HEK293 (cell line): Measurements from ENCODE around the gene ZPLD1.

Experiments used
- CTCF ChIA-PET: fragments of 350-600 bp; formaldehyde crosslinking; extraction: SDS; loops from one replicate; lab custom pipeline; 2021; ENCODE audit warnings: antibody characterized with exemption; lab: Yijun Ruan, JAX
- POLR2A ChIA-PET: fragments of 300-600 bp; formaldehyde crosslinking; extraction: SDS; loops from one replicate; lab custom pipeline; 2020; ENCODE audit warnings: antibody characterized with exemption, inconsistent platforms; lab: Yijun Ruan, JAX
- H3K27ac ChIP-seq: fragments of 200-500 bp; sonication (Bioruptor generic); 2 replicates; pipeline ENCODE4 v1.5.1; 2014; ENCODE audit warnings: low read depth, low read length, control low read depth, inconsistent platforms; ENCODE audit errors: extremely low read depth
- H3K36me3 ChIP-seq, 2 experiments: fragments of 200-500 bp in 1 of 2; sonication (Bioruptor generic) in 1 of 2; 1 replicate in 1 of 2; 2 replicates in 1 of 2; pipeline ENCODE4 v1.5.1; 2014 to 2017; ENCODE audit warnings: inconsistent platforms in 2 of 2, low read length in 2 of 2; ENCODE audit not compliant: control insufficient read depth in 2 of 2, insufficient read depth in 1 of 2
- H3K4me1 ChIP-seq: fragments of 200-500 bp; sonication (Bioruptor generic); 2 replicates; pipeline ENCODE4 v1.5.1; 2014; ENCODE audit warnings: mild to moderate bottlenecking, low read length, inconsistent platforms; ENCODE audit not compliant: control insufficient read depth, insufficient read depth
- H3K4me3 ChIP-seq: 2 replicates; pipeline ENCODE4 v1.5.1; 2011; ENCODE audit warnings: low read depth, mild to moderate bottlenecking, control low read depth, low read length, moderate library complexity
- H3K9me3 ChIP-seq: fragments of 200-500 bp; sonication (Bioruptor generic); 2 replicates; pipeline ENCODE4 v1.5.1; 2014; ENCODE audit warnings: low read depth, low read length, inconsistent platforms; ENCODE audit not compliant: control insufficient read depth, insufficient read depth
- EGR2 ChIP-seq: fragments of 450-650 bp; formaldehyde crosslinking; IDR thresholded peaks from 2 replicates; pipeline ENCODE4 v1.5.1; 2016; ENCODE audit warnings: low read depth, missing biosample characterization, missing genetic modification characterization
- ELK4 ChIP-seq: IDR thresholded peaks from 2 replicates; pipeline ENCODE4 v1.6.1; 2011; ENCODE audit warnings: mild to moderate bottlenecking, low read depth, low read length, borderline replicate concordance
- OVOL3 ChIP-seq: fragments of 450-650 bp; formaldehyde crosslinking; IDR thresholded peaks from 2 replicates; pipeline ENCODE4 v1.5.1; 2016; ENCODE audit warnings: missing biosample characterization, missing genetic modification characterization
- SCRT2 ChIP-seq: fragments of 450-650 bp; formaldehyde crosslinking; IDR thresholded peaks from 2 replicates; pipeline ENCODE4 v1.5.1; 2016; ENCODE audit warnings: missing biosample characterization, missing genetic modification characterization
- SP2 ChIP-seq: fragments of 450-650 bp; formaldehyde crosslinking; IDR thresholded peaks from 2 replicates; pipeline ENCODE4 v1.5.1; 2016; ENCODE audit warnings: missing biosample characterization, missing genetic modification characterization
- YY1 ChIP-seq: fragments of 450-650 bp; formaldehyde crosslinking; IDR thresholded peaks from 2 replicates; pipeline ENCODE4 v1.5.1; 2018; ENCODE audit warnings: missing biosample characterization, missing genetic modification characterization
- ZBTB26 ChIP-seq: fragments of 450-650 bp; formaldehyde crosslinking; optimal IDR thresholded peaks from 2 replicates; pipeline ENCODE3; 2016; ENCODE audit warnings: missing biosample characterization, mild to moderate bottlenecking, missing genetic modification characterization
- ZNF2 ChIP-seq: fragments of 450-650 bp; formaldehyde crosslinking; IDR thresholded peaks from 2 replicates; pipeline ENCODE4 v1.5.1; 2016; ENCODE audit warnings: missing biosample characterization, missing genetic modification characterization
- ZNF280C ChIP-seq: fragments of 450-650 bp; formaldehyde crosslinking; IDR thresholded peaks from 2 replicates; pipeline ENCODE4 v1.5.1; 2016; ENCODE audit warnings: missing biosample characterization, missing genetic modification characterization
- ZNF48 ChIP-seq: fragments of 450-650 bp; formaldehyde crosslinking; IDR thresholded peaks from 2 replicates; pipeline ENCODE4 v1.5.1; 2016; ENCODE audit warnings: missing biosample characterization, missing genetic modification characterization
- ZNF514 ChIP-seq: fragments of 450-650 bp; formaldehyde crosslinking; IDR thresholded peaks from 2 replicates; pipeline ENCODE4 v1.5.1; 2016; ENCODE audit warnings: missing biosample characterization, missing genetic modification characterization
- ZNF518A ChIP-seq: fragments of 450-650 bp; formaldehyde crosslinking; conservative IDR thresholded peaks from 2 replicates; pipeline ENCODE4 v1.5.1; 2016; ENCODE audit warnings: low read depth, missing biosample characterization, missing genetic modification characterization
- ZNF560 ChIP-seq: fragments of 450-650 bp; formaldehyde crosslinking; IDR thresholded peaks from 2 replicates; pipeline ENCODE4 v1.5.1; 2017; ENCODE audit warnings: missing biosample characterization, missing genetic modification characterization, borderline replicate concordance
- ZNF621 ChIP-seq: fragments of 450-650 bp; formaldehyde crosslinking; IDR thresholded peaks from 2 replicates; pipeline ENCODE4 v1.5.1; 2017; ENCODE audit warnings: missing biosample characterization, missing genetic modification characterization
- ZNF623 ChIP-seq: fragments of 450-650 bp; formaldehyde crosslinking; IDR thresholded peaks from 2 replicates; pipeline ENCODE4 v1.5.1; 2016; ENCODE audit warnings: missing biosample characterization, missing genetic modification characterization
- ZNF785 ChIP-seq: fragments of 450-650 bp; formaldehyde crosslinking; IDR thresholded peaks from 2 replicates; pipeline ENCODE4 v1.5.1; 2016; ENCODE audit warnings: missing biosample characterization, missing genetic modification characterization
- ZSCAN16 ChIP-seq: fragments of 450-650 bp; formaldehyde crosslinking; IDR thresholded peaks from 2 replicates; pipeline ENCODE4 v1.5.1; 2016; ENCODE audit warnings: missing biosample characterization, missing genetic modification characterization
- ZSCAN4 ChIP-seq: fragments of 450-650 bp; formaldehyde crosslinking; IDR thresholded peaks from 2 replicates; pipeline ENCODE4 v1.5.1; 2017; ENCODE audit warnings: missing biosample characterization, missing genetic modification characterization
- ZSCAN5A ChIP-seq: fragments of 450-650 bp; formaldehyde crosslinking; IDR thresholded peaks from 2 replicates; pipeline ENCODE4 v1.5.1; 2016; ENCODE audit warnings: missing biosample characterization, missing genetic modification characterization

Gene ZPLD1

GRCh38 chr3:102410616-102411015, 24.2 kb upstream of the ZPLD1 start (continued):
- no peak for TF ChIP-seq ZNF518A (tag by site-specific recombination)
- no peak for TF ChIP-seq ZNF48

- TF ChIP-seq ZNF785 (tag by site-specific recombination): no peak
- TF ChIP-seq ZNF280C (tag by site-specific recombination): no peak
- TF ChIP-seq ZSCAN16 (tag by site-specific recombination): no peak
- TF ChIP-seq ZNF621 (tag by site-specific recombination): no peak
- no peak for TF ChIP-seq EGR2
- ChIA-PET POLR2A (no interaction called here), CTCF (interaction anchor here (1.4 kb wide), 1 partner anchor 187 kb away, joined by 3 read pairs; no protein-coding TSS in a partner anchor)
- H3K4me3 ChIP-seq: no peak overlapping the region
- no peak overlapping the region for H3K27ac ChIP-seq
- H3K9me3 ChIP-seq: no peaks in the 10 kb centered on the region
- no peaks in the 10 kb centered on the region for H3K36me3 ChIP-seq
- no peaks in the 10 kb centered on the region for H3K4me1 ChIP-seq
Observed at GRCh38 chr3:102415553-102415952, 19.3 kb upstream of the ZPLD1 start.

GRCh38 chr3:102419786-102420185, 15.0 kb upstream of the ZPLD1 start:
- Histone ChIP-seq H3K4me1 (no peaks in the 10 kb centered on the region), H3K9me3 (no peaks in the 10 kb centered on the region), H3K36me3 (no peaks in the 10 kb centered on the region), H3K4me3 (no peak overlapping the region), H3K27ac (no peak overlapping the region)
- POLR2A ChIA-PET: no interaction called here
- CTCF ChIA-PET: interaction anchor here (0.7 to 0.9 kb wide), 2 partner anchors 10 to 191 kb away, joined by 4 read pairs; no protein-coding TSS in a partner anchor
- no peak for TF ChIP-seq SP2

- Histone ChIP-seq H3K4me1 (no peaks in the 10 kb centered on the region), H3K9me3 (no peaks in the 10 kb centered on the region), H3K36me3 (no peaks in the 10 kb centered on the region), H3K4me3 (no peak overlapping the region), H3K27ac (no peak overlapping the region)
- ChIA-PET POLR2A (no interaction called here), CTCF (no interaction called here)
- no peak for TF ChIP-seq ZNF560 (tag by site-specific recombination)
- no peak for TF ChIP-seq ZNF623 (tag by site-specific recombination)
- TF ChIP-seq ELK4: no peak
- TF ChIP-seq OVOL3 (tag by site-specific recombination): no peak
- TF ChIP-seq SCRT2: no peak
- no peak for TF ChIP-seq ZSCAN4 (tag by site-specific recombination)
- no peak for TF ChIP-seq ZNF514 (tag by site-specific recombination)
- TF ChIP-seq ZBTB26 (tag by site-specific recombination): no peak
- TF ChIP-seq YY1 (tag by site-specific recombination): no peak
- no peak for TF ChIP-seq ZSCAN5A (tag by site-specific recombination)
- no peak for TF ChIP-seq ZNF2 (tag by site-specific recombination)
Observed at GRCh38 chr3:102441832-102442231, 7.0 kb downstream of the ZPLD1 start.
